Neuronal stem cell (in vitro differentiated cells): ENCODE data around the gene POFUT2.

Experiments
- DNase-seq: peaks from one replicate; pipeline ENCODE4 v3.0.0-alpha.2; 2013; ENCODE audit warnings: low spot score
- H2AFZ ChIP-seq: one replicate; pipeline ENCODE4 v1.6.1; 2013; ENCODE audit warnings: mild to moderate bottlenecking, low read length, inconsistent platforms
- H2AK5ac ChIP-seq: 2 replicates; pipeline ENCODE4 v1.6.1; 2013; ENCODE audit warnings: low read depth, mild to moderate bottlenecking, inconsistent platforms, low read length, moderate library complexity, mixed read lengths
- H2BK120ac ChIP-seq: 2 replicates; pipeline ENCODE4 v1.6.1; 2013; ENCODE audit warnings: low read depth, mild to moderate bottlenecking, inconsistent platforms, low read length, moderate library complexity, mixed read lengths
- H2BK12ac ChIP-seq: one replicate; pipeline ENCODE4 v1.6.1; 2013; ENCODE audit warnings: low read length, inconsistent platforms
- H2BK15ac ChIP-seq: 2 replicates; pipeline ENCODE4 v1.6.1; 2013; ENCODE audit warnings: mild to moderate bottlenecking, low read length, inconsistent platforms, mixed read lengths
- H2BK5ac ChIP-seq: one replicate; pipeline ENCODE4 v1.6.1; 2013; ENCODE audit warnings: inconsistent platforms, mild to moderate bottlenecking, low read length, moderate library complexity
- H3K14ac ChIP-seq: one replicate; pipeline ENCODE4 v1.6.1; 2013; ENCODE audit warnings: low read length, inconsistent platforms
- H3K18ac ChIP-seq: 2 replicates; pipeline ENCODE4 v1.6.1; 2013; ENCODE audit warnings: low read length, inconsistent platforms
- H3K23ac ChIP-seq: 2 replicates; pipeline ENCODE4 v1.6.1; 2013; ENCODE audit warnings: low read depth, mild to moderate bottlenecking, mixed read lengths, low read length, inconsistent platforms; ENCODE audit not compliant: poor library complexity
- H3K27ac ChIP-seq: replicated peaks from 3 replicates; pipeline ENCODE4 v1.5.1; 2013; ENCODE audit warnings: low read length, inconsistent platforms
- H3K27me3 ChIP-seq, 3 experiments: 2 replicates each; pipeline ENCODE4 v1.6.1; 2013; ENCODE audit warnings: low read length in 3 of 3, mild to moderate bottlenecking in 2 of 3, inconsistent platforms in 1 of 3, low read depth in 1 of 3, mixed read lengths in 1 of 3, moderate library complexity in 1 of 3; ENCODE audit not compliant: control insufficient read depth in 3 of 3, insufficient read depth in 3 of 3
- H3K36me3 ChIP-seq, 2 donors: replicated peaks in 1 of 2; 2 replicates each; pipeline ENCODE4 v1.6.1; 2013; ENCODE audit warnings: low read length in 2 of 2; ENCODE audit not compliant: control insufficient read depth in 2 of 2, insufficient read depth in 2 of 2
- H3K4ac ChIP-seq: 2 replicates; pipeline ENCODE4 v1.6.1; 2013; ENCODE audit warnings: inconsistent platforms, mild to moderate bottlenecking, low read length, moderate library complexity
- H3K4me1 ChIP-seq, 2 donors: 1 replicate in 1 of 2; 2 replicates in 1 of 2; pipeline ENCODE4 v1.6.1; 2013; ENCODE audit warnings: low read length in 2 of 2, low read depth in 1 of 2; ENCODE audit not compliant: control insufficient read depth in 2 of 2, insufficient read depth in 1 of 2
- H3K4me2 ChIP-seq: one replicate; pipeline ENCODE4 v1.6.1; 2013; ENCODE audit warnings: mild to moderate bottlenecking, low read length, inconsistent platforms; ENCODE audit not compliant: insufficient read depth, poor library complexity, severe bottlenecking
- H3K4me3 ChIP-seq, 2 donors: 2 replicates each; pipeline ENCODE4 v1.5.1; 2013; ENCODE audit warnings: low read length in 2 of 2, mild to moderate bottlenecking in 2 of 2, inconsistent platforms in 1 of 2, moderate library complexity in 1 of 2
- H3K79me1 ChIP-seq: one replicate; pipeline ENCODE4 v1.6.1; 2013; ENCODE audit warnings: low read depth, mild to moderate bottlenecking, inconsistent platforms, low read length, moderate library complexity
- H3K9ac ChIP-seq: one replicate; pipeline ENCODE4 v1.6.1; 2013; ENCODE audit warnings: mild to moderate bottlenecking, low read depth, low read length, inconsistent platforms; ENCODE audit not compliant: poor library complexity
- H3K9me3 ChIP-seq, 2 donors: replicated peaks in 1 of 2; 2 replicates each; pipeline versions ENCODE3 to v1.6.1; 2013; ENCODE audit warnings: low read length in 2 of 2, mild to moderate bottlenecking in 2 of 2, inconsistent platforms in 1 of 2, low read depth in 1 of 2, mixed read lengths in 1 of 2, moderate library complexity in 1 of 2; ENCODE audit not compliant: control insufficient read depth in 2 of 2, insufficient read depth in 1 of 2
- H4K8ac ChIP-seq: one replicate; pipeline ENCODE4 v1.6.1; 2013; ENCODE audit warnings: low read depth, mild to moderate bottlenecking, inconsistent platforms, low read length, moderate library complexity
- H4K91ac ChIP-seq: one replicate; pipeline ENCODE4 v1.6.1; 2013; ENCODE audit warnings: low read length, low read depth, mild to moderate bottlenecking, inconsistent platforms; ENCODE audit not compliant: poor library complexity
- WGBS, 2 donors: extraction: QIAGEN DNeasy Blood & Tissue Kit; methylation state at CpG; one replicate each; pipeline ENCODE4 v1.1.7; 2013; ENCODE audit warnings: missing lambda C conversion rate in 2 of 2, mixed read lengths in 1 of 2; ENCODE audit not compliant: insufficient read length in 2 of 2, insufficient replicate concordance in 1 of 2; ENCODE audit errors: extremely low coverage in 2 of 2; 5-methylcytosine and 5-hydroxymethylcytosine counted together

Gene POFUT2

DNA sequence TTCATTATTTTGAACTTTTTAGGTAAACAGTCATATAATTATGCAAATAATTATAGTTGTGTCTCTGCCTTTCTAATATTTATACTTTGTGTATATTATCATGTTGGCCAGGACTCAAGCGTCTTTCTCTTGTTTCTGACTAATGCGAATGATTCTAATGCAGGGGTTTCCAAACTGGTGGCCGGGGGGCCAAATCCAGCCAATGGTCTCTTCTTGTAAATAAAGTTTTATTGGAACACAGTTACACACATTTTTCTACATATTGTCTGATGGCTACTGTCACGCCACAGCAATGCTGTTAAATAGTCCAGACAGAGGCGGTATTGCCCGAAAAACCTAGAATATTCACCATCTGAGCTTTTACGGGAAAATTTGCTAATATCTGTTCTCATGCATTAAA is 8.9 kb upstream of the POFUT2 start:
- Histone ChIP-seq H4K8ac (no peak overlapping the region), H4K91ac (no peak overlapping the region), H2BK5ac (no peak overlapping the region), H3K9me3 (peaks cover 2 to 5% of the 10 kb centered on the region in 2 donors), H3K4me1 (peaks cover 10 to 18% of the 10 kb centered on the region in 2 donors), H3K23ac (no peak overlapping the region), H2AK5ac (no peak overlapping the region), H3K27ac (no peak overlapping the region), H2BK15ac (no peak overlapping the region), H3K4me2 (no peak overlapping the region), H2AFZ (no peak overlapping the region), H3K14ac (no peak overlapping the region), H2BK120ac (no peak overlapping the region), H3K9ac (no peak overlapping the region), H3K4me3 (no peak overlapping the region), H3K18ac (no peak overlapping the region), H3K4ac (no peak overlapping the region), H2BK12ac (no peak overlapping the region), H3K36me3 (no peaks in the 10 kb centered on the region), H3K27me3 (no peaks in the 10 kb centered on the region), H3K79me1 (peaks cover 5% of the 10 kb centered on the region)
- DNase-seq = no peak
- WGBS, 2 donors = no CpG with 5 or more reads among the region's 7 CpGs

DNA sequence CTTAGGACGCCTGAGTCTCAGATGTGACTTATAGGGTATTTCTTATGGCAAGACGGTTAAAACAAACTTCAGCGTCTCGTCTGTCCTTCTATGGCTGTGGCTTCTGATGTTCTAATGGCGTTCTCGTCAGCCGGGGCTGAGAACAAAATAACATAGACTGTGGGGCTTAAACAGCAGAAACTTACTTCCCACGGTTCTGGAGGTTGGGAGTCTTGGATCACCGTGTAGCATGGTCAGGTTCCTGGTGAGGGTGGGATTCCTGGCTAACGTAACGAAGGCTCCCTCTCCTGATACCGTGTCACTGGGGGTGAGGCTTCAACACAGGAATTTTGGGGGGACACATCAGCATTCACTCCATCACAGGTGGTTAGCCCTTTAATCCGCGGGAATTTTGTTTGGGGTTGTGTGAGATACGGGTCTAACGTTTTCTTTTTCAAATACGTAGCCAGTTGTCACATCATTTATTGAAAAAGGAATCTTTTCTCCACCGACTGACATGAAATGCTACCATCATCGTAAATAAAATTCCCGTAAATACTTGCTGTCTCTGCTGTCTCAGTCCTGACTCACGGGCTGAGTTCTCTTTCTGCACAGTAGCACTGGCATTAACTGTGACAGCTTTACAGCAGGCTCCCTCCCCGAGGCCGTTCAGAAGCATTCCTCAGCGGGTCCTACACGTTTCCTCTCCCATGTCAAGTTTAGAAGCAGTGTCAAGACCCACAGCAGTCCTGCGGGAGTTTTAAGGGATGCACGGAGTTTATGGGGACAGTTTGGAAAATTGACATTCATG is 8.1 kb upstream of the POFUT2 start:
- Histone ChIP-seq H3K9me3 (peaks cover 2 to 5% of the 10 kb centered on the region in 2 donors), H3K27me3 (no peaks in the 10 kb centered on the region), H3K18ac (peak overlapping the region; percentile 39), H3K79me1 (peaks cover 5% of the 10 kb centered on the region), H3K14ac (no peak overlapping the region), H2BK120ac (no peak overlapping the region), H2AK5ac (no peak overlapping the region), H3K27ac (no peak overlapping the region), H2BK15ac (no peak overlapping the region), H3K4me3 (no peak overlapping the region), H3K4ac (no peak overlapping the region), H3K9ac (no peak overlapping the region), H3K23ac (peak overlapping the region; percentile 12), H2AFZ (no peak overlapping the region), H3K36me3 (no peaks in the 10 kb centered on the region), H2BK5ac (no peak overlapping the region), H3K4me1 (peaks cover 10 to 21% of the 10 kb centered on the region in 2 donors), H2BK12ac (no peak overlapping the region), H4K91ac (no peak overlapping the region), H3K4me2 (no peak overlapping the region), H4K8ac (no peak overlapping the region)
- no CpG with 5 or more reads among the region's 27 CpGs for WGBS, 2 donors
- no peak for DNase-seq

DNA sequence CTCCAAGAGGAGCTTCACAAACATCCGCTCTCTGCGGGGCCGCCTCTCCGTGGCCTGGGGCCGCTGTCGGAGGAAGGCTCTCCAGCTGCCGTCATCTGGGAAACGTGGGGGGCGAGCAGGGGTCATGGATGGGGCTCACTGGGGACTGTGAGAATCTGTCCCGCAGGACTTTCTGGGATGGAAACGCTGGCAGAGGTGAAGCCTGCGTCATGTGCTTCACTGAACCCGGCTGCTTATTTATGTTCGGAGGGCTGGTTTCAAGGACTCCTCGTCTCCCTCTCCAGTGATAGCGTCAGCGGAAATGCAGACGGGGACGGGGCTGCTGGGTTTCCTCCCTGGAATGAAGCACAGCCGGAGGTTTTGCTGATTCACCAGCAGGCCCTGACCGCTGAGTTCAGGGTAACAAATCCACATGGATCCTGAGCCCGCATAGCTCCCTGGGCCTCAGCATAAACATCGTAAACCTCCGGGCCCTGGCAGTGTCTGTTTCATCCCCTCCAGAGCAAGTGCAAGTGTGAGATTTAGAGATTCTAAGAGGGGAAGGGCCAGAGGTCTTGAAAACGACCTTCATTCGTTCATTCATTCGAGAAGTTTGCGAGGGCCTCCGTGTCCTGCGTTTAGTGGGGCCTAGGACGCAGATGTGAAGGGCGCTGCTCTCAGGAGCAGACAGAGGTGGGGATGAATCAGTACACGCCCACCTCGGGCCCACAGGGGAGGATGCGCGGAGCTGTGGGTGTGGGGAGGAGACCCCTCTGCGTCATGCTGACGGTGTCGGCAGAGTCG is 7.0 kb upstream of the POFUT2 start:
- no CpG with 5 or more reads among the region's 40 CpGs for WGBS, 2 donors
- H4K91ac ChIP-seq = no peak overlapping the region
- H2BK12ac ChIP-seq = no peak overlapping the region
- H3K4me2 ChIP-seq = no peak overlapping the region
- H4K8ac ChIP-seq = no peak overlapping the region
- peaks cover 10 to 23% of the 10 kb centered on the region in 2 donors for H3K4me1 ChIP-seq
- no peak overlapping the region for H3K14ac ChIP-seq
- H2AK5ac ChIP-seq = peak overlapping the region; percentile 39
- H3K18ac ChIP-seq = peak overlapping the region; percentile 50
- no peak overlapping the region for H3K9ac ChIP-seq
- no peak overlapping the region for H2BK15ac ChIP-seq
- peaks cover 5% of the 10 kb centered on the region for H3K79me1 ChIP-seq
- H3K4ac ChIP-seq = no peak overlapping the region
- peaks cover 2 to 5% of the 10 kb centered on the region in 2 donors for H3K9me3 ChIP-seq
- no peak overlapping the region for H3K4me3 ChIP-seq
- H3K23ac ChIP-seq = no peak overlapping the region
- no peak overlapping the region for H2BK5ac ChIP-seq
- peaks cover under 1 to 4% of the 10 kb centered on the region in 2 donors for H3K36me3 ChIP-seq
- H2BK120ac ChIP-seq = no peak overlapping the region
- peak overlapping the region; percentile 45 for H2AFZ ChIP-seq
- H3K27me3 ChIP-seq = no peaks in the 10 kb centered on the region
- no peak overlapping the region for H3K27ac ChIP-seq
- no peak for DNase-seq
